Panc1 (cell line): ENCODE results near the gene SLC6A13.

Experiments
- CTCF ChIP-seq: fragments of 450-650 bp; IDR thresholded peaks from 2 replicates; pipeline ENCODE4 v1.5.1; 2017; ENCODE audit warnings: mild to moderate bottlenecking
- POLR2AphosphoS5 ChIP-seq: IDR thresholded peaks from 2 replicates; pipeline ENCODE4 v1.6.1; 2012; ENCODE audit warnings: mild to moderate bottlenecking, low read depth, low read length, moderate library complexity
- SIN3A ChIP-seq: IDR thresholded peaks from 2 replicates; pipeline ENCODE4 v1.6.1; 2012; ENCODE audit warnings: low read depth, mild to moderate bottlenecking, low read length, moderate library complexity, borderline replicate concordance; ENCODE audit not compliant: insufficient read depth
- TF ChIP-seq, protein P1 (sequence below), 2 experiments: IDR thresholded peaks; 2 replicates each; pipeline ENCODE4 v1.6.1; 2011 to 2012; ENCODE audit warnings: low read depth in 2 of 2, control low read depth in 1 of 2, low read length in 1 of 2, mild to moderate bottlenecking in 1 of 2, moderate library complexity in 1 of 2; ENCODE audit not compliant: insufficient read depth in 1 of 2

GRCh38 chr12:238116-238515 lies 24.5 kb downstream of the SLC6A13 start:
- TF ChIP-seq CTCF (no peak), POLR2AphosphoS5 (no peak), SIN3A (no peak)
- TF ChIP-seq, protein P1, sequence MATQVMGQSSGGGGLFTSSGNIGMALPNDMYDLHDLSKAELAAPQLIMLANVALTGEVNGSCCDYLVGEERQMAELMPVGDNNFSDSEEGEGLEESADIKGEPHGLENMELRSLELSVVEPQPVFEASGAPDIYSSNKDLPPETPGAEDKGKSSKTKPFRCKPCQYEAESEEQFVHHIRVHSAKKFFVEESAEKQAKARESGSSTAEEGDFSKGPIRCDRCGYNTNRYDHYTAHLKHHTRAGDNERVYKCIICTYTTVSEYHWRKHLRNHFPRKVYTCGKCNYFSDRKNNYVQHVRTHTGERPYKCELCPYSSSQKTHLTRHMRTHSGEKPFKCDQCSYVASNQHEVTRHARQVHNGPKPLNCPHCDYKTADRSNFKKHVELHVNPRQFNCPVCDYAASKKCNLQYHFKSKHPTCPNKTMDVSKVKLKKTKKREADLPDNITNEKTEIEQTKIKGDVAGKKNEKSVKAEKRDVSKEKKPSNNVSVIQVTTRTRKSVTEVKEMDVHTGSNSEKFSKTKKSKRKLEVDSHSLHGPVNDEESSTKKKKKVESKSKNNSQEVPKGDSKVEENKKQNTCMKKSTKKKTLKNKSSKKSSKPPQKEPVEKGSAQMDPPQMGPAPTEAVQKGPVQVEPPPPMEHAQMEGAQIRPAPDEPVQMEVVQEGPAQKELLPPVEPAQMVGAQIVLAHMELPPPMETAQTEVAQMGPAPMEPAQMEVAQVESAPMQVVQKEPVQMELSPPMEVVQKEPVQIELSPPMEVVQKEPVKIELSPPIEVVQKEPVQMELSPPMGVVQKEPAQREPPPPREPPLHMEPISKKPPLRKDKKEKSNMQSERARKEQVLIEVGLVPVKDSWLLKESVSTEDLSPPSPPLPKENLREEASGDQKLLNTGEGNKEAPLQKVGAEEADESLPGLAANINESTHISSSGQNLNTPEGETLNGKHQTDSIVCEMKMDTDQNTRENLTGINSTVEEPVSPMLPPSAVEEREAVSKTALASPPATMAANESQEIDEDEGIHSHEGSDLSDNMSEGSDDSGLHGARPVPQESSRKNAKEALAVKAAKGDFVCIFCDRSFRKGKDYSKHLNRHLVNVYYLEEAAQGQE (IDR thresholded peaks at IDR 0.05; ENCODE audit: insufficient read depth in 1 of 2, low read depth in 2 of 2, low read length in 1 of 2): no peak
